Aorta (tissue), 5 donors: ENCODE data around the gene UGT1A4. TPM values are rescaled to one million over a fixed set of nuclear protein-coding genes. Genes with fewer than 3 reads are reported as not detected.
A peak's percentile ranks its signal among the peaks of the same experiment; 100 is the strongest.

Experiments used
- ATAC-seq: fragments of 200-7000 bp; cut with Tn5 transposase; one replicate; pipeline ENCODE4 v1.9.1; 2022; ENCODE audit warnings: moderate library complexity; ENCODE audit not compliant: low FRiP score
- DNase-seq, 2 donors: peaks; one replicate each; pipeline ENCODE4 v3.0.0-alpha.2; 2020
- H3K27ac ChIP-seq, 2 donors: one replicate each; pipeline ENCODE4 v1.5.1; 2013; ENCODE audit warnings: low read length in 2 of 2, mild to moderate bottlenecking in 2 of 2, moderate library complexity in 2 of 2, control low read depth in 1 of 2, inconsistent platforms in 1 of 2, low read depth in 1 of 2
- H3K27me3 ChIP-seq, 2 donors: one replicate each; pipeline ENCODE4 v1.6.1; 2013; ENCODE audit warnings: control low read depth in 1 of 2, low read length in 1 of 2, mild to moderate bottlenecking in 1 of 2, moderate library complexity in 1 of 2; ENCODE audit not compliant: insufficient read depth in 2 of 2, control insufficient read depth in 1 of 2
- H3K36me3 ChIP-seq, 2 donors: one replicate each; pipeline ENCODE4 v1.6.1; 2013; ENCODE audit warnings: control low read depth in 1 of 2, low read length in 1 of 2, mild to moderate bottlenecking in 1 of 2; ENCODE audit not compliant: insufficient read depth in 2 of 2, control insufficient read depth in 1 of 2
- H3K4me1 ChIP-seq, 2 donors: one replicate each; pipeline ENCODE4 v1.6.1; 2013; ENCODE audit warnings: low read length in 2 of 2, control low read depth in 1 of 2, mild to moderate bottlenecking in 1 of 2, moderate library complexity in 1 of 2; ENCODE audit not compliant: insufficient read depth in 2 of 2, control insufficient read depth in 1 of 2
- H3K4me3 ChIP-seq, 2 donors: one replicate each; pipeline ENCODE4 v1.5.1; 2013; ENCODE audit warnings: low read length in 2 of 2, control low read depth in 1 of 2, mild to moderate bottlenecking in 1 of 2
- H3K9me3 ChIP-seq: one replicate; pipeline ENCODE4 v1.6.1; 2013; ENCODE audit warnings: mild to moderate bottlenecking, low read length; ENCODE audit not compliant: control insufficient read depth
- WGBS, 2 donors: extraction: QIAGEN DNeasy Blood & Tissue Kit; methylation state at CpG; one replicate each; pipeline ENCODE4 v1.1.7; 2013; 5-methylcytosine and 5-hydroxymethylcytosine counted together
- intact Hi-C, 2 donors: fragments of 100-400 bp; cut with DNase I; formaldehyde crosslinking; loops; one replicate each; pipeline versions ENCODE4 v1.14.2 to v1.15.0; 2022
- polyA plus RNA-seq, 2 donors: library from polyadenylated mRNA; stranded (reverse); fragments of 200-250 nt; gene quantifications; one replicate each; pipeline ENCODE4 v1.2.3, GENCODE V29; 2013
- total RNA-seq, 2 donors: library from RNA; stranded (reverse); fragmentation: NEBNext Ultra II Directional; extraction: Animal tissue kit (Norgen Biotek cat#: 25700); gene quantifications; one replicate each; pipeline ENCODE4 v1.2.1, GENCODE V29; 2021
- donor health status: healthy with polysubstance abuse.
- donor health status: Bipolar disorder and iron deficiency.
- donor health status: DM: no; HTN: no; CAD: no.
- donor health status: DM: no; HTN: no; CAD: no.
- donor health status: DM: yes; HTN: yes; CAD: no.

The UGT1A4 gene
- total and polyA plus RNA-seq, 4 donors = not detected

- H3K4me3 ChIP-seq = no peak overlapping the region
- H3K27me3 ChIP-seq = no peaks in the 10 kb centered on the region
- H3K9me3 ChIP-seq = no peaks in the 10 kb centered on the region
- intact Hi-C loops = no loop called here
- DNase-seq = no peak
- ATAC-seq = no peak
- H3K4me1 ChIP-seq = no peaks in the 10 kb centered on the region
- H3K36me3 ChIP-seq = no peaks in the 10 kb centered on the region
- 69 to 70% methylated on average over 7 of the region's 7 CpGs for WGBS, 2 donors
- H3K27ac ChIP-seq = no peak overlapping the region
These were observed 45.7 kb downstream of the UGT1A4 start for GRCh38 chr2:233764264-233764663.

- no peaks in the 10 kb centered on the region for H3K4me1 ChIP-seq
- no peaks in the 10 kb centered on the region for H3K36me3 ChIP-seq
- intact Hi-C loops = no loop called here
- no peak for ATAC-seq
- WGBS, 2 donors = 47 to 49% methylated on average over 3 of the region's 3 CpGs
- no peak for DNase-seq
- H3K4me3 ChIP-seq = no peak overlapping the region
- no peaks in the 10 kb centered on the region for H3K9me3 ChIP-seq
- H3K27ac ChIP-seq = no peak overlapping the region
- no peaks in the 10 kb centered on the region for H3K27me3 ChIP-seq
These were observed 46.2 kb downstream of the UGT1A4 start for GRCh38 chr2:233764761-233765160.

GRCh38 chr2:233766416-233766815 is 47.9 kb downstream of the UGT1A4 start:
- intact Hi-C loops = no loop called here
- DNase-seq = no peak
- no peak for ATAC-seq
- Histone ChIP-seq H3K4me3 (no peak overlapping the region), H3K4me1 (no peaks in the 10 kb centered on the region), H3K27ac (no peak overlapping the region), H3K36me3 (no peaks in the 10 kb centered on the region), H3K27me3 (no peaks in the 10 kb centered on the region), H3K9me3 (no peaks in the 10 kb centered on the region)
- 73 to 77% methylated on average over 4 of the region's 4 CpGs for WGBS, 2 donors

- Histone ChIP-seq H3K27ac (no peak overlapping the region), H3K36me3 (no peaks in the 10 kb centered on the region), H3K4me3 (no peak overlapping the region), H3K9me3 (no peaks in the 10 kb centered on the region), H3K4me1 (no peaks in the 10 kb centered on the region), H3K27me3 (no peaks in the 10 kb centered on the region)
- 67 to 73% methylated on average over 4 of the region's 4 CpGs for WGBS, 2 donors
- intact Hi-C loops = no loop called here
- no peak for DNase-seq
- ATAC-seq = no peak
These were observed 49.5 kb downstream of the UGT1A4 start for GRCh38 chr2:233768076-233768475.

- Histone ChIP-seq H3K27ac (no peak overlapping the region), H3K36me3 (no peaks in the 10 kb centered on the region), H3K4me1 (no peaks in the 10 kb centered on the region), H3K4me3 (no peak overlapping the region), H3K27me3 (no peaks in the 10 kb centered on the region), H3K9me3 (no peaks in the 10 kb centered on the region)
- intact Hi-C loops = no loop called here
- ATAC-seq = no peak
- WGBS, 2 donors = 90% methylated on average over 9 of the region's 9 CpGs
- no peak for DNase-seq
These were observed 50.7 kb downstream of the UGT1A4 start for GRCh38 chr2:233769260-233769659.

- ATAC-seq = no peak
- Histone ChIP-seq H3K4me3 (no peak overlapping the region), H3K4me1 (no peaks in the 10 kb centered on the region), H3K36me3 (no peaks in the 10 kb centered on the region), H3K9me3 (peaks cover 4% of the 10 kb centered on the region), H3K27ac (no peak overlapping the region), H3K27me3 (no peaks in the 10 kb centered on the region)
- no peak for DNase-seq
- whole genome bisulfite sequencing, 2 donors = 86 to 89% methylated on average over 16 of the region's 16 CpGs
- intact Hi-C loops = no loop called here
These were observed 53.6 kb downstream of the UGT1A4 start for GRCh38 chr2:233772153-233772552.

GRCh38 chr2:233772583-233772982 is 54.0 kb downstream of the UGT1A4 start:
- no peaks in the 10 kb centered on the region for H3K4me1 ChIP-seq
- H3K36me3 ChIP-seq = no peaks in the 10 kb centered on the region
- H3K4me3 ChIP-seq = no peak overlapping the region
- WGBS, 2 donors = 42 to 56% methylated on average over 5 of the region's 5 CpGs
- peaks cover 5% of the 10 kb centered on the region for H3K9me3 ChIP-seq
- ATAC-seq (no peak), DNase-seq (no peak)
- intact Hi-C loops = no loop called here
- no peak overlapping the region for H3K27ac ChIP-seq
- no peaks in the 10 kb centered on the region for H3K27me3 ChIP-seq

GRCh38 chr2:233773854-233774253 is 55.3 kb downstream of the UGT1A4 start:
- DNase-seq = peak in 1 of 2 donors; percentile 25

GRCh38 chr2:233775414-233775813 is 56.9 kb downstream of the UGT1A4 start:
- H3K27me3 ChIP-seq = no peaks in the 10 kb centered on the region
- intact Hi-C loops = no loop called here
- WGBS, 2 donors = 91 to 95% methylated on average over 6 of the region's 6 CpGs
- ATAC-seq (no peak), DNase-seq (no peak)
- no peak overlapping the region for H3K4me3 ChIP-seq
- H3K36me3 ChIP-seq = no peaks in the 10 kb centered on the region
- H3K4me1 ChIP-seq = no peaks in the 10 kb centered on the region
- no peak overlapping the region for H3K27ac ChIP-seq
- peaks cover 7% of the 10 kb centered on the region for H3K9me3 ChIP-seq

More at GRCh38 chr2:233773854-233774253, 55.3 kb downstream of the UGT1A4 start:
- H3K4me3 ChIP-seq = no peak overlapping the region
- ATAC-seq = no peak
- intact Hi-C loops = no loop called here
- H3K27me3 ChIP-seq = no peaks in the 10 kb centered on the region
- WGBS, 2 donors = 84 to 87% methylated on average over 5 of the region's 5 CpGs
- H3K4me1 ChIP-seq = no peaks in the 10 kb centered on the region
- H3K27ac ChIP-seq = no peak overlapping the region
- peaks cover 5% of the 10 kb centered on the region for H3K9me3 ChIP-seq
- H3K36me3 ChIP-seq = no peaks in the 10 kb centered on the region
